OCI-LY3 (cell line): Measurements from ENCODE around the gene ROBO1.

Experiments used
- H2AFZ ChIP-seq: fragments of 200-600, 300-600 bp; shearing (Covaris generic); 2 replicates; pipeline ENCODE4 v1.6.0; 2014; ENCODE audit warnings: antibody characterized with exemption, low read depth, low read length
- H3K27ac ChIP-seq: fragments of 200-600, 300-600 bp; sonication (generic); 2 replicates; pipeline ENCODE4 v1.5.1; 2014; ENCODE audit warnings: mild to moderate bottlenecking, low read length, moderate library complexity, mixed read lengths
- H3K27me3 ChIP-seq: fragments of 200-600, 300-600 bp; sonication (generic); 2 replicates; pipeline ENCODE4 v1.6.1; 2014; ENCODE audit warnings: low read depth, low read length, mixed read lengths
- H3K36me3 ChIP-seq: fragments of 200-600, 300-600 bp; sonication (generic); replicated peaks from 2 replicates; pipeline ENCODE3; 2014; ENCODE audit warnings: low read depth, low read length, mixed read lengths
- H3K4me1 ChIP-seq: fragments of 300-600, 200-600 bp; sonication (generic); 2 replicates; pipeline ENCODE4 v1.6.1; 2014; ENCODE audit warnings: low read length, mixed read lengths
- H3K4me2 ChIP-seq: fragments of 200-600, 300-600 bp; sonication (generic); 2 replicates; pipeline ENCODE4 v1.6.1; 2014; ENCODE audit warnings: low read length, mixed read lengths
- H3K4me3 ChIP-seq: fragments of 300-600, 200-600 bp; sonication (generic); 2 replicates; pipeline ENCODE4 v1.5.1; 2014; ENCODE audit warnings: antibody characterized with exemption, mild to moderate bottlenecking, low read length, moderate library complexity
- H3K79me2 ChIP-seq: fragments of 300-600, 200-600 bp; shearing (Covaris generic); 2 replicates; pipeline ENCODE4 v1.6.1; 2014; ENCODE audit warnings: mild to moderate bottlenecking, low read length, mixed read lengths
- H3K9ac ChIP-seq: fragments of 300-600, 200-600 bp; shearing (Covaris generic); 2 replicates; pipeline ENCODE4 v1.6.0; 2014; ENCODE audit warnings: mild to moderate bottlenecking, low read length, moderate library complexity
- H3K9me3 ChIP-seq: fragments of 200-600, 300-600 bp; shearing (Covaris generic); 2 replicates; pipeline ENCODE4 v1.6.1; 2014; ENCODE audit warnings: low read length, mixed read lengths; ENCODE audit not compliant: insufficient read depth
- H4K20me1 ChIP-seq: fragments of 200-600, 300-600 bp; sonication (generic); 2 replicates; pipeline ENCODE4 v1.6.1; 2016; ENCODE audit warnings: low read length, mixed read lengths; ENCODE audit not compliant: insufficient read depth
- CTCF ChIP-seq: fragments of 200-600, 300-600 bp; sonication (generic); IDR thresholded peaks from 2 replicates; pipeline ENCODE4 v1.5.1; 2014; ENCODE audit warnings: antibody characterized with exemption, low read length, low read depth
- EZH2phosphoT487 ChIP-seq: fragments of 200-600 bp; shearing (Covaris generic); IDR thresholded peaks from 2 replicates; pipeline ENCODE4 v1.6.1; 2018; ENCODE audit warnings: antibody characterized with exemption, mixed run types, low read depth

ROBO1 gene

GRCh38 chr3:78641703-78642102 is 1126.1 kb downstream of the ROBO1 start:
- Histone ChIP-seq H3K9me3 (no peaks in the 10 kb centered on the region), H2AFZ (no peak overlapping the region), H3K9ac (no peak overlapping the region), H3K4me2 (no peak overlapping the region), H3K27ac (no peak overlapping the region), H4K20me1 (no peaks in the 10 kb centered on the region), H3K4me3 (no peak overlapping the region), H3K36me3 (no peaks in the 10 kb centered on the region), H3K4me1 (peaks cover 18% of the 10 kb centered on the region), H3K79me2 (no peaks in the 10 kb centered on the region), H3K27me3 (no peaks in the 10 kb centered on the region)
- no peak for TF ChIP-seq CTCF
- TF ChIP-seq EZH2phosphoT487 = no peak

GRCh38 chr3:78634316-78634715 is 1133.5 kb downstream of the ROBO1 start:
- Histone ChIP-seq H3K9me3 (no peaks in the 10 kb centered on the region), H2AFZ (no peak overlapping the region), H3K4me1 (peaks cover 24% of the 10 kb centered on the region), H3K9ac (peak overlapping the region; percentile 23; the same call in 1 of the 2 replicates), H3K4me3 (no peak overlapping the region), H3K79me2 (no peaks in the 10 kb centered on the region), H3K36me3 (no peaks in the 10 kb centered on the region), H3K27ac (no peak overlapping the region), H3K27me3 (no peaks in the 10 kb centered on the region), H4K20me1 (no peaks in the 10 kb centered on the region), H3K4me2 (0 out of 2 replicates have a peak overlapping the region, but pooled peaks have one; percentile 10)
- TF ChIP-seq EZH2phosphoT487 (no peak), CTCF (no peak)

- TF ChIP-seq CTCF = peak; percentile 31
- TF ChIP-seq EZH2phosphoT487 = no peak
- no peaks in the 10 kb centered on the region for H4K20me1 ChIP-seq
These were observed 1134.2 kb downstream of the ROBO1 start for GRCh38 chr3:78633626-78634025.

GRCh38 chr3:78632925-78633553 is 1134.8 kb downstream of the ROBO1 start:
- peak overlapping the region; percentile 51; the same call in 1 of the 2 replicates for H3K9ac ChIP-seq
- TF ChIP-seq EZH2phosphoT487 (no peak), CTCF (no peak)
- no peaks in the 10 kb centered on the region for H3K79me2 ChIP-seq
- peak overlapping the region; percentile 55 for H3K4me2 ChIP-seq
- H3K4me1 ChIP-seq = peaks cover 24% of the 10 kb centered on the region
- H4K20me1 ChIP-seq = no peaks in the 10 kb centered on the region
- H3K36me3 ChIP-seq = no peaks in the 10 kb centered on the region
- no peaks in the 10 kb centered on the region for H3K27me3 ChIP-seq
- no peaks in the 10 kb centered on the region for H3K9me3 ChIP-seq
- peak overlapping the region; percentile 79 for H3K27ac ChIP-seq
- H2AFZ ChIP-seq = peak overlapping the region; percentile 73
- H3K4me3 ChIP-seq = peak overlapping the region; percentile 18

More at GRCh38 chr3:78633626-78634025, 1134.2 kb downstream of the ROBO1 start:
- H2AFZ ChIP-seq = peak overlapping the region; percentile 73
- peak overlapping the region; percentile 51; the same call in 1 of the 2 replicates for H3K9ac ChIP-seq
- peak overlapping the region; percentile 23 for H3K4me3 ChIP-seq
- H3K27ac ChIP-seq = peak overlapping the region; percentile 79
- H3K27me3 ChIP-seq = no peaks in the 10 kb centered on the region
- peaks cover 24% of the 10 kb centered on the region for H3K4me1 ChIP-seq
- H3K79me2 ChIP-seq = no peaks in the 10 kb centered on the region
- no peaks in the 10 kb centered on the region for H3K36me3 ChIP-seq
- no peaks in the 10 kb centered on the region for H3K9me3 ChIP-seq
- peak overlapping the region; percentile 55 for H3K4me2 ChIP-seq
